Mucosa of stomach (tissue), 1 donor: Measurements from ENCODE around the gene ROGDI.
"Not testable (repeated sequence)": the region's sequence is repeated elsewhere in the genome, so short reads cannot be mapped to it uniquely, and the experiment has no call there.

Experiments
- H3K27me3 ChIP-seq: one replicate; pipeline ENCODE4 v1.7.0; 2013; ENCODE audit warnings: mild to moderate bottlenecking, low read length; ENCODE audit not compliant: control insufficient read depth, insufficient read depth
- H3K36me3 ChIP-seq: one replicate; pipeline ENCODE4 v1.7.0; 2013; ENCODE audit warnings: low read length; ENCODE audit not compliant: control insufficient read depth, insufficient read depth
- H3K4me1 ChIP-seq: one replicate; pipeline ENCODE4 v1.7.0; 2013; ENCODE audit warnings: mild to moderate bottlenecking, low read length; ENCODE audit not compliant: control insufficient read depth, insufficient read depth
- H3K4me3 ChIP-seq: one replicate; pipeline ENCODE4 v1.7.0; 2013; ENCODE audit warnings: low read length
- H3K9ac ChIP-seq: one replicate; pipeline ENCODE4 v1.7.0; 2013; ENCODE audit warnings: mild to moderate bottlenecking, low read length, moderate library complexity
- H3K9me3 ChIP-seq: one replicate; pipeline ENCODE4 v1.7.0; 2013; ENCODE audit warnings: mild to moderate bottlenecking, low read length, moderate library complexity; ENCODE audit not compliant: control insufficient read depth
- donor health status: Pancreatic carcinoma.

ROGDI gene

DNA sequence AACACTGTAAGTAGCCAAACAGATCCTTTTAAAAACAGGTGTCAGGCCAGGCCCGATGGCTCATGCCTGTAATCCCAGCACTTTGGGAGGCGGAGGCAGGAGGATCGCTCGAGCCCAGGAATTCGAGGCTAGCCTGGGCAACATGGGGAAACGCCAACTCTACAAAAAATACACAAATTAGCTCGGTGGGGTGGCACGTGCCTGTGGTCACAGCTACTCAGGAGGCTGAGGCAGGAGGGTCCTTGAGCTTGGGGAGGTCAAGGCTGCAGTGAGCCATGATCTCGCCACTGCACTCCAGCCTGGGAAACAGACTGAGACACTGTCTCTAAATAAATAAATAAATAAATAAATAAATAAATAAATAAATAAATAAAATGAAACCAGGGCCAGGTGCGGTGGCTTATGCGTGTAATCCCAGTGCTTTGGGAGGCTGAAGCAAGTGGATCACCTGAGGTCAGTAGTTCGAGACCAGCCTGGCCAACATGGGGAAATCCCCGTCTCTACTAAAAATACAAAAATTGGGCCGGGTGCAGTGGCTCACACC is 17.9 kb downstream of the ROGDI start:
- H3K9ac ChIP-seq, H3K4me3 ChIP-seq, H3K9me3 ChIP-seq, H3K27me3 ChIP-seq, H3K36me3 ChIP-seq: not testable (repeated sequence)
- peaks cover 10% of the 10 kb centered on the region for H3K4me1 ChIP-seq

DNA sequence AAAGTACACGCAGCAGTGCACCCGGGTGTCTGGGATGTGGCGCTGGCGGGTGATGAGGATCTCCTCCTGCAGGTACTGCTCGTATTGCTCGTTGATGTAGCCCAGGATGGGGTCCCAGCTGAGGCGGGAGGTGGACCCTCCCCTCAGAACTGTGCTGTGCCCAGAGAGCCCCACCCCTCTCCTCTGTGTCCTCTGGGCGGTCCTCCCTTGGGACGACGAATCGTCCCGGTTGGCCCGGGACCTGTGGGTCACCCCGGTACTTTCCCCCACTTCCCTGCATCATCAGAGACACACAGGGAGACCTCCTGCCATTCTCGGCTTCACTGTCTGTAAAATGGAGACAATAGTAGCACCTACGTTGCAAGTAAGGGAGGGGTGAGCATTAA is 18.5 kb downstream of the ROGDI start:
- no peaks in the 10 kb centered on the region for H3K27me3 ChIP-seq
- no peak overlapping the region for H3K4me3 ChIP-seq
- H3K36me3 ChIP-seq: no peaks in the 10 kb centered on the region
- no peaks in the 10 kb centered on the region for H3K9me3 ChIP-seq
- peaks cover 10% of the 10 kb centered on the region for H3K4me1 ChIP-seq
- no peak overlapping the region for H3K9ac ChIP-seq

DNA sequence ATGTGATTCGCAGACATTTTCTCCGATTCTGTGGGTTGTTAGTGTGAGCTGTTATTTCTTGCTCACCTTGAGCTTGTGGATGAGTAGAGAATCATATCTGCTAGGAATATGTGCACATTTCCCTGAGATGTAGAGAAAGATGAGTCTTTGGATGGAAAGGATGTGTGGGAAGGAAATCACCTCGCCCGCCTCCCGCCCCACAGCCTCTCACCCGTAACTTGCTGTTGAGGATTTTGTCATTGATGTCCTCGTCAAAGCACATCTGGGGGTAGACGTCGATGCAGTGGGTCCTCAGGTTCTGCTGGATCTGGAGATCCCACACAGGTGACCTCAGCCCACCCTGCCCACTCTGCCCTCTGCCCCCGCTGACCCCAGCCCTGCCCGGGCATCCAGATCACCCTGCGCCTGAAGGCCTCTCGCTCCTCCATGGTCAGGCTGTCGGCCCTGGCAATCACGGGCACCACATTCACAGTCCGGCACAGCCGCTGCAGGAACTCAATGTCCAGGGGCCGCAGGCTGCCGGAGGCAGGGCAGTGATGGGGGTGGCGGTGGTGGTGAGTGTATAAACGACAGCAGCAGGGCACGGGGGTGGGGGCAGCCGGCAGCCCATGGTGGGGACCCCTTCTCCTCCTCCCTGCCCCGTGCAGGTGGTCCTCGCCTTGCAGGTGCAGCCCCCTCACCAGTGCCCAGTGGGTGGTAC is 19.0 kb downstream of the ROGDI start:
- no peaks in the 10 kb centered on the region for H3K27me3 ChIP-seq
- no peaks in the 10 kb centered on the region for H3K9me3 ChIP-seq
- H3K4me3 ChIP-seq: no peak overlapping the region
- no peaks in the 10 kb centered on the region for H3K36me3 ChIP-seq
- H3K4me1 ChIP-seq: peaks cover 6% of the 10 kb centered on the region
- no peak overlapping the region for H3K9ac ChIP-seq

DNA sequence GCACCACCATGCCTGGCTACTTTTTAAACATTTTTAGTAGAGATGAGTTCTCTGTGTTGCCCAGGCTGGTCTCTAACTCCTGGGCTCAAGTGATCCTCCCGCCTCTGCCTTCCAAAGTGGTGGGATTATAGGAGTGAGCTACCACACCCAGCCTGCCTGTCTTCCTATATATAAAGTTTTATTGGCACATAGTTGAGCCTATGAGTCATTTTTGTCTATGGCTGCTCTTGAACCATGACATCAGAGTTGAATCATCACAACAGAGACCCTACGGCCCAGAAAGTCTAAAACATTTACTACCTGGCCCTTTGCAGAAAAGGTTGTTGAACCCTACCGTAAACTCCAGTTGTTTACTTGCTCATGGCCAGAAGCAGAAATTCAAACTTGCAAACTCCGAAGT is 22.2 kb downstream of the ROGDI start:
- Histone ChIP-seq H3K9me3 (no peaks in the 10 kb centered on the region), H3K4me1 (no peaks in the 10 kb centered on the region), H3K27me3 (no peaks in the 10 kb centered on the region), H3K4me3 (no peak overlapping the region), H3K9ac (no peak overlapping the region), H3K36me3 (no peaks in the 10 kb centered on the region)

DNA sequence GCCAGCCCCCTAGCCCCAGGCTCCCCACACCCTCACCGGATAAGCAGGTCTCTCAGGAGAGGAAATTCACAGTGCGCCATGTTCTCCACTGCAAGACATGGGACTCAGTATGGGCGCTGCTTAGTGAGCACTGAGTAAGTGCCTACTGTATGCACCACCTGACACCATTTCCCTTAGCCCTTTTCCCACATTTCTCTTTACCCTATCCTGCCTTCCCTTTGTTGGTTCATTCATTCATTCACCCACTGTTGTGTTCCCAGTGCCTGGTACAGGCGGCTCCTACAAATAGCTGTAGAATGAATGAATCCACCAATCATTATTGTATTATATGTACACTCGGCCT is 24.4 kb downstream of the ROGDI start:
- no peak overlapping the region for H3K9ac ChIP-seq
- H3K27me3 ChIP-seq: no peaks in the 10 kb centered on the region
- H3K4me3 ChIP-seq: no peak overlapping the region
- H3K9me3 ChIP-seq: no peaks in the 10 kb centered on the region
- no peaks in the 10 kb centered on the region for H3K36me3 ChIP-seq
- no peaks in the 10 kb centered on the region for H3K4me1 ChIP-seq

DNA sequence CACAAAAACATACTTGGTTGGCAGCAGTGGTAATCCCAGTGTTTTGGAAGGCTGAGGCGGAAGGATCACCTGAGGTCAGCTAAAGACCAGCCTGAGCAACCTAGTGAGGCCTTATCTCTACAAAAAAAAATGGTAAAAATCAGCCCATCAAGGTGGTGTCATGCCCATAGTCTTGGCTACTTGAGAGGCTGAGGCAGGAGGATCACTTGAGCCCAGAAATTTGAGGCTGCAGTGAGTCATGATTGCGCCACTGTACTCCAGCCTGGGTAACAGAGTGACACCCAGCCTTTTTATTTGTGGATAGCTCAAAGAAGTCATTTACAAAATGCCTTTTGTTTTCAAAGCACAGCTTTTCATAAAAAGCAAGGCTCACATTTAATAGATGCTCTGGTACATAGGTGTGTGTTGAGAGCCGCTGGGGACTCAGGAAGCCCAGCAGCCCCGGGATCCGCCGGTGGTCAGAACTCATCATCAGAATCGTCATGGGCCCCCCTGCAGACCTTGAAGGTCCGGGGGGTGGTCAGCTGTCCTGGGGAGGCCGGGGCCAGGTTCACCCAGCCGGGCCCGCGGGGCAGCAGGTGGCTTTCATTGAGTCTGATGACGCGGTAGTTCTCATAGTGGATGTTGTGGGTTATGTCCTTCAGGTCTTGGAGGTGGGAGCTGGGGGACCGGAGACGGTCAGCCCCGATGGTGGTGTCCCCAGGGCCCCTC is 24.9 kb downstream of the ROGDI start:
- Histone ChIP-seq H3K4me3 (no peak overlapping the region), H3K9ac (no peak overlapping the region), H3K4me1 (no peaks in the 10 kb centered on the region), H3K27me3 (no peaks in the 10 kb centered on the region), H3K9me3 (no peaks in the 10 kb centered on the region), H3K36me3 (no peaks in the 10 kb centered on the region)

DNA sequence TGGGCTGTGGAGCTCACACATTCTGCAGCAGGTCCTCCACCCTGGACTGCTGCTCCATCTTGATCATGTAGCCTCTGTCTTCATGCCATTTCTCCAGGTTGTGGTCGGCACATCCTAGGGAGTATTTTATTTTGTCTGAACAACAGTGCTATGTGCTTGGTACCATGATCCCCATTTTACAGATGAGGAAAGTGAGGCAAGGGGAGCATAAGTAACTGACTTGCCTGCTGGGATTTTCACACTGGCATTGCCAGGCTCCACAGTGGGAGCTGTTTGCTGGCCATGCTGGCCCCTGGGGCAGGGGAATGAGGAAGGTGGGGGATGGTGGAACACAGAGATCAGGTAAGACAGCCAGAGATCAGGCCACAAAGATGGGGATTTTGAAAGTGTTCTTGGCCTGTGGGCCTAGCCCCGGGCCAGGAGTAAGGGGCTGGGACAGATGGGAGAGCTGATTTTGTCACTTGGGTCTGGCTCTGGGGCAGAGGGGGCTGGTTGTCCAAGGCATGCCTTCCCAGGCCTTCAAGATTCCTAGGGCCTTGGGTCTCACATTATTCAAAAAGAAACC is 26.2 kb downstream of the ROGDI start:
- Histone ChIP-seq H3K4me3 (no peak overlapping the region), H3K9ac (no peak overlapping the region), H3K4me1 (no peaks in the 10 kb centered on the region), H3K36me3 (no peaks in the 10 kb centered on the region), H3K27me3 (no peaks in the 10 kb centered on the region), H3K9me3 (no peaks in the 10 kb centered on the region)

DNA sequence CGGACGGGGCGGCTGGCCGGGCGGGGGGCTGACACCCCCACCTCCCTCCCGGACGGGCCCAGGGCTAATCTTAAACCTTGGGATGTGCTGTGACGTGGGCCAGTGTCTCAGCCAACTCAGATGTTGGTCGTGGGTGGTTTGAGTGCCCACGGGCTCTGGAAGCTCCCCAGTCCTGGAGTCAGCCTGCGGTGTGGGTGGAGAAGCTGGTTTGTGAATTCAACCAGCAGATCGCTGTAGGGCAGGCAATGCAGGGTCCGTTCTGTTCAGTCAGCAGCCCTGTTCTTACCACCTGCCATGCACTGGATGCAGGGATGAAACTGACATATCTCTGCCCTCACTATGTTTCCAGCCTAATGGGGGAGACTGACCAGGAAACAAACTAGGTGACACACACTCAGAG is 27.4 kb downstream of the ROGDI start:
- Histone ChIP-seq H3K4me1 (no peaks in the 10 kb centered on the region), H3K9ac (no peak overlapping the region), H3K4me3 (no peak overlapping the region), H3K9me3 (no peaks in the 10 kb centered on the region), H3K36me3 (no peaks in the 10 kb centered on the region), H3K27me3 (no peaks in the 10 kb centered on the region)

DNA sequence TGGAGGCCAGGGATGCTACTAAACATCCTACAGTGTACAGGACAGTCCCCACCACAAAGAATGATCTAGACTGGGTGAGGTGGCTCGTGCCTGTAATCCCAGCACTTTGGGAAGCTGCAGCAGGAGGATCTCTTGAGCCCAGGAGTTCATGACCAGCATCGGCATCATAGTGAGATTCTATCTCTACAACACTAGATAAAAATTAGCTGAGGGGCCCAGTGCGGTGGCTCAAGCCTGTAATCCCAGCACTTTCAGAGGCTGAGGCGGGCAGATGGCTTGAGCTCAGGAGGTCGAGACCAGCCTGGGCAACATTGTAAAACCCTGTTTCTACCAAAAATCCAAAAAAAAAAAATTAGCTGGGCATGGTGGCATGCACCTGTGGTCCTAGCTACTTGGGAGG is 30.1 kb downstream of the ROGDI start:
- no peak overlapping the region for H3K9ac ChIP-seq
- peaks cover 15% of the 10 kb centered on the region for H3K4me1 ChIP-seq
- no peaks in the 10 kb centered on the region for H3K9me3 ChIP-seq
- H3K4me3 ChIP-seq: no peak overlapping the region
- H3K36me3 ChIP-seq: no peaks in the 10 kb centered on the region
- H3K27me3 ChIP-seq: no peaks in the 10 kb centered on the region

DNA sequence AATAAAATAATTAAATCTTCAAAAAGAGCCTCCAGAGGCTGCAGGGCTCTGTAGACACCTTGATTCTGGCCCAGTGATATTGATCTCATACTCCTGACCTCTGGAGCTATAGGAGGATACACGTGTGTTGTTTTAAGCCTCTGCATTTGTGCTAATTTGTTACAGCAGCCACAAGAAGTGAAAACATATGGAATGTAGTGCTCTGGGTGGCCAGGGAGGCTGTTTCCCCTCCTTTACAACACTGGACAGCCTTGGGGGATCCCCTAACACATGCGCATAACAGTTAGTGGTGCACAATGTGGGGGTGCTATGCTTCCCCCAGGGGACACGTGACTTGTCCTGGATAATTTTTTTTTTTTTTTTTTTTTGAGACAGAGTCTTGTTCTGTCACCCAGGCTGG is 30.8 kb downstream of the ROGDI start:
- H3K36me3 ChIP-seq: no peaks in the 10 kb centered on the region
- H3K27me3 ChIP-seq: no peaks in the 10 kb centered on the region
- H3K9ac ChIP-seq: no peak overlapping the region
- no peak overlapping the region for H3K4me3 ChIP-seq
- H3K9me3 ChIP-seq: no peaks in the 10 kb centered on the region
- peaks cover 15% of the 10 kb centered on the region for H3K4me1 ChIP-seq

DNA sequence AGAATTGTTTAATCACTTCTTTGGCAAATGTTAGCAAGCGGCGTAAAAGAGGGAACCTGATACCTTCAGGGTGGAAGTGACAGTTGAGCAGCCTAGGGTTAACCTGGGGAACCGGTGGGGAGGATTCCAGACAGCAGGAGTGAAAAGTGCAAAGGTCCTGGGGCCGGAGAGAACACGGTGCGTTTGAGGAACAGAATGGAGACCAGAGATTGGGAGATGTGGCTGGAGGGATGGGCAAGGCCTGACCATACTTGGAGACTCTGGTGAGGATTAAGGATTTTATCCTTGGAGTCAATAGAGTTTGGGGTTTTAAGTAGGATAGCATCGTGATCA is 33.2 kb downstream of the ROGDI start:
- H3K27me3 ChIP-seq: no peaks in the 10 kb centered on the region
- H3K9ac ChIP-seq: peak overlapping the region; percentile 72
- peaks cover 21% of the 10 kb centered on the region for H3K4me1 ChIP-seq
- H3K4me3 ChIP-seq: peak overlapping the region; percentile 90
- no peaks in the 10 kb centered on the region for H3K9me3 ChIP-seq
- H3K36me3 ChIP-seq: no peaks in the 10 kb centered on the region

DNA sequence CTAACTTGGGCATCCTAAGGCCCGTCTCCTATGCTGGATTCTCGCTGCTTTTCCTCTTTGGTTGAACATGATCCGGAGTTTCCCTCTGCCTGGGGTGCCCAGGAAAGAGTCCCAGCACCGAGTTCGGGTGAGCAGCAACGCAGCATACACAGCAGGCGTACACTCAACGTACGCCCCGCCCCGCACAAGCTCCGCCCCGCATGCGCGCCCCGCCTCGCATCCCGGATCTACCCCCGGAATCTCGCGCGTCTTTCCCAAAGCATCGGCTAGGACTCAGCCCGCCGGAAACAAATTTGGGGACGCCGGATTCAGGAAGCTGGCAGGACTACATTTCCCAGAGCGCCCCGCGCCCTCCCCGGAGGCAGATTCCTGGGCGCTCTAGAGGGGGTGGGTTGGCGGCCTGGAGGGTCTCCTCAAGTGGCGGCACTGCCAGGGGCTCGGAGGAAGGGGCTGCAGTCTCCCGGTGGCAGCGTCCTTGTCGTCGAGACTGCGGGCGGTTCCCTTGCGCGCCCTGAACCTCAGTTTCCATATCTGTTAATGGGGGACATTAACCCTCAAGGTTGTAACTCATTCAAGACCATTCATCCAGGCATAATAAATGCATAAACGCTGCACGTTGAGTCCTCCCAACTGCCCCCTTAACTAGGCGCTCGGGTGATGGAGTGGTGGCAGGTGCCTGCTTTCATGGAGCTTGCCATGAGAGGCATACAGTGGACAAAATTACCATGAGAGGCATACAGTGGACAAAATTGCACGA is 33.7 kb downstream of the ROGDI start:
- H3K9me3 ChIP-seq: no peaks in the 10 kb centered on the region
- H3K27me3 ChIP-seq: no peaks in the 10 kb centered on the region
- peak overlapping the region; percentile 72 for H3K9ac ChIP-seq
- peaks cover 21% of the 10 kb centered on the region for H3K4me1 ChIP-seq
- H3K4me3 ChIP-seq: peak overlapping the region; percentile 90
- no peaks in the 10 kb centered on the region for H3K36me3 ChIP-seq
